T1000 (cell line): Measurements from ENCODE around the gene DEFB113.
"Not testable (repeated sequence)": the region's sequence is repeated elsewhere in the genome, so short reads cannot be mapped to it uniquely, and the experiment has no call there.

Experiments used
- DNase-seq: peaks from one replicate; lab custom pipeline; 2025; ENCODE audit warnings: mixed read lengths; lab: John Stamatoyannopoulos, UW

DEFB113 gene, protein sequence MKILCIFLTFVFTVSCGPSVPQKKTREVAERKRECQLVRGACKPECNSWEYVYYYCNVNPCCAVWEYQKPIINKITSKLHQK

DNA sequence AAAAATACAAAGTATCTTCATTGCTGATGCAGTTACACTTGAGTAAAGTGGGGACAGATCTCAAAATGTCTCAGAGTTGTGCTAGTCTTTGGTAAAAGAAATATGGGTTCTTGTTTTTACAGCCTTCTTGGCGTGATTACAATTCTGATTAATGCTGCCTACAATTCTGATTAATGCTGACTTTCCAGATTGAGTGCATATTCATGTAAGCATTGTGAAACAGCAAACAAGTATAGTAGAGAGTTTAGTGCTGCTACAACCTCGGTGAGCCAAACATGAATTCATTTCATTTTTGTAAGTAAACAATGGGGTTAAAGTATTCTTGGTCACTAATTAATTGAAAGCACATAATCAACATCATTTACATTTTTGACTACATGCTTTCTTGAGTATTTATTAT is at the start of gene DEFB113:
Gene DEFB113 (minus strand): TSS at position 21 of the 400 bp plus-strand sequence. CDS start 0 bp downstream, at position 21.
- no peak for DNase-seq

DNA sequence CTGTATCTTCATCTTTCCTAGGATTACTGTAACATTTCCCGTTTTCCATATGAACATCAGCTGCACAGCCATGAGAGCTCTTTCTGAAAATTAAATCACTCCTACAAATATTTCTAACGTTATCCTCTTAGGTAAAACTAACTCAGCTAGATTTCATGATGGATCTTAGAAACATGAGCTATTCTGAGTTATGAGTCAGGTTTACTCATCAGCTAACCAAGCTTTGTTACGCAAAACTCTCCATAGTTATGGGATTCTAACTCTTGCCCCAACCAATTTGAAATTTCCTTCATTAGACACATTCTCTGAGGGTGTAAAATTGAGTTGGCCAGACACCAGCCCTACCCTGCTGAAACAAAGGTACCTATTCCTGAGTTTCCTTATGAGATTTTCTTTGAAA is 38.4 kb upstream of the DEFB113 start:
- no peak for DNase-seq

DNA sequence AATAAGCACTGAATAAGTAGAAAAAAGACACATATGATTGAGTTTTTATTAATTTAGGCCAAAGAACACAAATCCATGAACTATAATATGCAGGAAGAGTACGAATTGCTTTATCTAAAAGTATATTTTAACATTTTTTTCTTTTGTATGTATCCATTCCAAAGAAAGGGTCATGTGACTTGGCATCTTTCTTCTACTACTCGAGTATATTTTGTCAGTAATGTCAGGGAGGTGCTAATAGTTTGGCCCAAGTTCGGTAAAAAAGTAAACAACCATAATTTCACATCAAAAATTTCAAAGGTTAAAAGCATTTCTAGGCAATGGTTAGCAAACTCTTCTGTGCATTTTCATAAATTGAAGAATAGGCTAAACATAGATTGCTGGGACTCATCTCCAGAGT is 33.7 kb upstream of the DEFB113 start:
- no peak for DNase-seq

DNA sequence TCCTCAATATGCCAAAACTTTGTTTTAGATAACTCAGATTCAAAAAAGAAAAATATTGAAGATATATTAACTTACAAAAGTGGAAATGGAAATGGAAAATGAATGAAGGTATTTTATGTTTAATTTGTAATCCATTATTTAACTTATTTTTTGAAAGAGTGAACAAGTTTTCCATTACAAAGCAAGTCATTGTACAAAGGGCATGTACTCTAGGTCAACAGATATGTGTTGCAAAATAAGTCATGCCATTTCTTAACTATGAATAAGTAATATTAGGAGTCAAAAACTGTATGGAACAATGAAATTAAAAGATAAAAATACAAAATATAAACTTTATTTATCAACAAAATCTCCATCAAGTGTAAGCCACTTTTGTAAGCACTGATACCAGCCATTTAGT is 25.9 kb upstream of the DEFB113 start:
- DNase-seq, result no peak

DNA sequence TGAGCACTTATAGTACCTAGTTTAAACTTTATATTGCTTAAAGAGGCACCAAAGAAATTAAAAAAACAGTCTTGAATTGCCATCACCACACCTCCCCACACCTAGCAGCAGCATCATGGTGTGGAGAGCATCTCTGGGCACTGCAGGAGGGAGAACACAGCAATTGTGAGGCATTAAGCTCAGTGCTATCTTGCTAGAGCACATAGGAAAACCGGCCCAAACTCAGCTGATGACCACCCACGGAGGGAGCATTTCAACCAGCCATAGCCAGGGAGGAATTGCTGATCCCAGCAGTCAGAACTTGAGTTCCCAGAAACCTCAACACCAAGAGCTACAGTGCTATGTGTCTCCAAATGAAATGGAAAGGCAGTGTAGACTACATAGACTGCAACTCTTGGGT is 19.5 kb upstream of the DEFB113 start:
- no peak for DNase-seq

DNA sequence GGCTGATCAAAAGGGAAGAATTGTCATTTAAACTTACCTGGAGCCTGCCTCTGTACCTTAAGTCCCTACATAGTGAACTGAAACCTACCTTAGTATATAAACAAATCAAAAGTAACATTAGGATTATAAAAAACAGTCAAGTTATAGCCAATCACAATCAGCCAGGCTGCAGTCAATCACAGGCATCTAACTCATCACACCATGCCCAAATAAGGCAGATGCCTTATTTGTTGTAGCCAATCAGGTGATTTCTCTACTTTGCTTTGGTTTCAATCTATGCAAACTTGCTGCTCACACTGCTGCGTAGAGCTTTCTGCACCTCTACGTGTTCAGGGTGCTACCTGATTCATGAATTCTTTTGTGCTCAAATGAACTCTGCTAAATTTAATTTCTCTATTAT is 18.3 kb upstream of the DEFB113 start:
- DNase-seq, result no peak

DNA sequence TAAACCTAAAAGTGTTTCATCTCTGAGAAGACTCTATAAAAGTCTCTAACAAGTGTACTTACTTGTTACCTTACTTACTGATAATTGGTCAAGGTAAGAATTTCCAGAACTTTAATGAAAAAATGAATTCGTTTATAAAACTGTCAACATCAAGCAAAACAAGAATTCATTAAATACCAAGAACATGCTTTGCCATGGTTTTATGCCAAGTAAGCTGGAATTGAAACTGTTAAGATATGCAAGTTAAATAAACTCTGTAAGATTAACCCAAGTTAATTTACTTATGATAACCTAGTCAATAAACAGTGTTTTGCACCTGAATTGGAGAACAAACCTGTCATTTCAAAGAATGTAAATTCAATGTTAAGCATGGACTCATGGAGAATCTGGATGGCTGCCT is 17.1 kb upstream of the DEFB113 start:
- no peak for DNase-seq

DNA sequence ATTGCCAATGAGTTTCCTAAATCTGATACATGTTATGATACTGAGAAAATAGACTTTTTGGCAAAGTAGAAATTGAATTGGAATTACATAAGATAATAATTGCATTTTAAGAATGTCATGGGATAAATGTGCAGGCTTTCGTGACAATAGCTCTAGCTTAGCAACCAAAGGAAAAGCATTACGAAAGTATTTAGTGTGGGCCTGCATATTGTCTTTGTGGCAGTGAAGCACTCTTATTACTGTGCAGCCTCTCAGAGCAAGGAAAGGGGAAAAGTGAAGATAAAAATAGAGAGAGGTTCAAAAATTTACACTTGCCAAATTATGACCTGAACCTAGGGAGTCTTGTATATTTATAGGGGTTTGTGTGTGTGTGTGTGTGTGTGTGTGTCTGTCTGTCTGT is 12.6 kb upstream of the DEFB113 start:
- no peak for DNase-seq

DNA sequence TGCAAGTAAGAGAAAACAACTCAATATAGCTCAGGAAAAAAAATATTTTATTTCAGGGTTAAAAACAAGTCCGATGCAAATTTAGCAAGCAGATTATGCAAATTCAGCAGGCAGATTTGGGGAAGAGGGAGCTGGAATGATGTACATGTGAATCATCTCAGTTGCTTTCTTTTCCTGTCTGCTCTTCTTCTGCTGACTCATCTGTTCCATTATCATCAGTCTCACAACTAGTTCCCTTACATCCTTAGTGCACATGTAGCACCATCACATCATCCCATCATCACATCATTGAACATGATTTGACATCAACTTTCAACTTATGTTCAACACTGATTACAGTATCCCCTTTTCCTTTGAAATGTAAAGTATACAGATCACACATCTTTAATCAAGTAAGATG is 11.5 kb upstream of the DEFB113 start:
- no peak for DNase-seq

DNA sequence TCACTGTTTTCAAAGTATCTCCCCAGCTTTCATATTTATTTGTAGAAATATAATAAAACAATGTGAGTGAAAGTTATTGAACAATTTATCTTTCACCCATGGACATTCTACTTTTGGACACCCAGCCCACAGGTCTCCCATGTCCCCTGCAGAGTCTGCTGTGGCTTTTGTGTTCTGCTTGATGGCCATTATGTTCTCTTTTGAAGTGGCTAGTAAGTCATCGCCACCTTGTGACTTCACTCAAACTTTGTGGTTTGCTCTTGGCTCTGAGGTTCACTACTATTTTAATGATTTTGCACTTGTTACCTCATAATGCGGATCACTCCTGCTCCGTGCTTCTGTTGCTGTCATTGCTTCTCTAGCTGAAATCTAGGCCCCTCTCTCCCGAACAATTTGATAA is 10.2 kb upstream of the DEFB113 start:
- DNase-seq, result no peak

DNA sequence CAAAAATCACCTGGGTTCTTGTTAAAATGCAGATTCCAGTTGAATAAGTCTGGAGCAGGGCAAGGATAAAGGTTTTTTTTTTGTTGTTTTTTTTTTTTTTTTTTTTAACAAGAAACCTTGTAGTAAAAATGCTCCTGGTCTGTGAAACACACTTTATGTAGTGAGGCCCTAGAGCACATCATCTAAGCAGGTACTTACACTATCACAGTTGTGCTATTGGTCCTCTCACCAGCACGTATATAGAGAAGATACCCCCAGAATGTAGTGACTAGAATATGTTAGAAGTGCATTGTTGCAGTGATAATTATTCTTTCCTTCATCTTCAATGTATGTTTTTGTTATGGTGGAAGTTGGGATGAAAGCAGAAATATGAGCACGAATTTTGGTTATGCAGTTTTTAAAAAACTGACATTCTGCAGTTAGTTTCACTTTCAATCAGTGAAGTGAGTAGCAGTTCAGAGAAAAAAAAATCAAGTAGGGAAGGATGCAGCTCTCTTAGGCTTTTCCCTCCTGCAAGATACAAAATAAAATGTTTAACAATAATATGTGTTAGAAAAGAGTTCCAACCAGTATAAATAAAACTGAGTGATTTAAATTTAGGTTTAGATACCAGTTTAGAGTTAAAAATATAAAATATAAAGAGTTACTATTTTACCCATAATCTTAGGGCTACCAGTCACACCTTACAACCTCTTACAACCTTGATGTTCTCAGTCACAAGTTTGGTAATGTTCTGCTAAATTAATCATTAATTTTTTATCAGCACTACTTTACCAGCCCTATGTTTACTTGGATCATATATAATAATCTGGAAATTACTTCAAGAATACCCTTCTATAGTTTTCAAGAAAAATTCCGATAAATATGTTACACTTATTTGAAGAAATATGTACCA is 9.2 kb upstream of the DEFB113 start:
- DNase-seq, result no peak

DNA sequence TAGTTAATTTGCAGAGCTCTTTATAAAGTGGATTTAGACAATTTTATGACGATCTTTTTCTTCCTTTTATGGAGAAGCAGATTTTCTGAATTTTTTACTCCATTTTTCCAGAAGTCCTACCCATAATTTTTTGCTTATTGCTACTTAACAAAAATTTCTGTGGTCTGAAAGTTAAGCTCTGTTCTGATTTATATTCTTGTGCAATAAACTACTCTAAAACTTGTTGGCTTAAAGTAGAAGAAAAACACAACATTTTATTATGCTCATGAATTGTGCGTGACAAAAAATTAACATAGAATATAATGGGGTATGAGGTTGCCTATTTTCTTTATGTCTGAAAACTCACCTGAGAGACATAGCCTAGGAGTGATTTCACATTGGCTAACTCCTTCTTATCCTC is 2.6 kb downstream of the DEFB113 start:
- DNase-seq, result no peak

DNA sequence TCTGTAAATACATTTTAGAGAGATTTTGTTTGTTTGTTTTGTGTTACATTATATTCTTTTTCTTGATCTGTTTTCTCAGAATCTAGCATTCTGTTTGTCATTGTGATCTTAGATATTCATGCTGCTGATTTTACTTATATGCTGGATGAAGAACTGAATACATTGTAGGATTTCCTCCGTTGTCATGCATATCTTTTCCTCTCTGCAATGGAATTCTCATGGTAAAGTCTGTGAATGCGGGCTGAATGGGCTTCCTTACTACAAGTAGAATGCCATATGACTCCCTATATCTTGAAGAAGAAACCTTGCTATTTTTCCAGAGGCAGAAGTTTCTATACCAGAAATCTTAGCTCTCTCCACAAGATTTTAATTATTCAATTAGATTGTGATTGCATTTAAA is 3.1 kb downstream of the DEFB113 start:
- DNase-seq, result no peak

DNA sequence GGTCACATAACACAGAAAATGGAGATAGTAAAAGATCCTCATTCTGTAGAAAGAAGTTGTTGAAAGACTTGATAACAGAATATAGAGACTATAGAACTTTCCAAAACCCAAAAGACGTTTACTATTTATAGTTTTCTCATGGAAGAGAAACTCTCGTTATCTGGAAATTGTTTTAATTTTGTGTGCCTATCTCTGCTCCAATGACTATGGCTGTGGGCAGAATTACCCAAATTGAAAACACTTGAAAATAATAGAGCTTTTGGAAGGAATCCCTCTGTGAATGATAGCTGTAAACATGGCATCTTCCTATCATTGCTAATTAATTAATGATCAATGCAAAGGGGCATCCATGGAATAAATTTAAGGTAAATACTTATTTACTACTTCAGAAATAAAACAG is 5.4 kb downstream of the DEFB113 start, which contains the start of gene DEFB114:
Gene DEFB114 (minus strand): TSS at position 101 of the 400 bp plus-strand sequence. CDS start 59 bp downstream, at position 42.
- DNase-seq, result no peak

DNA sequence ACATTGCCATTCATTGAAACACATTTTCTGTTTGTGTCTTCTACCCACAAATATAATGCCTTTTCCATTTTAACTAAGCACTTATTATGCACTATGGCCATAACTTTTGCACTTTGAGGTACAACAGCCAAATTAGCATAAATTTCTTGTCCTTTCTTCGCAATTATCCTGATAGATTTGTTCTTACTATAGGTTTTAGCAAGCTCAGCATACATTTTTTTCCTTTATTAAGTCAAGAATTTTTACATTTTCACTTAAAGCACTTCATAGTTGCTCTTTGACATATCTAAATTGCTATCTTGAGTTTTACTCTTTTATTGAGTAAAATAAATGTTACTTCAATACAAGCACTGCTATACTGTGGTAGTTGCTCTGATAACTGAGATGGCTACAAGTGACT is 11.2 kb downstream of the DEFB113 start:
- DNase-seq, result no peak

DNA sequence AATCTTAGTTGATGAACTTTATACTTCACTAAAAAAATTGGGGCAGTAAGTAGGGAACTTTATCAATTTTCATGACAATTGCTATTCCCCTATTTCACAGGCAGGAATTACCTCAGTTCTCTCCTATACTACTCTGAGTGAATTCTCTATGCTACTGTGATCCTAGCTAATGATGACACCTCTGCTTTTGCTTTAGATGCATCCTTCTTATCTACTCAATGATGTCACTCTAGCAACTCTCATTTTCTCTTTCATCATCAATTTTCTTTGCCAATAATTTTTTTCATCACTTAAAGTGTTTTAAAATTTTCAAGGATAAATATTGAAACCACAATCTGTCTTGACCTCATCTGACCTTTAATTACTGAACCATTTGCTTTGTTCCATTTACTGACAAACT is 13.6 kb downstream of the DEFB113 start:
- no peak for DNase-seq

DNA sequence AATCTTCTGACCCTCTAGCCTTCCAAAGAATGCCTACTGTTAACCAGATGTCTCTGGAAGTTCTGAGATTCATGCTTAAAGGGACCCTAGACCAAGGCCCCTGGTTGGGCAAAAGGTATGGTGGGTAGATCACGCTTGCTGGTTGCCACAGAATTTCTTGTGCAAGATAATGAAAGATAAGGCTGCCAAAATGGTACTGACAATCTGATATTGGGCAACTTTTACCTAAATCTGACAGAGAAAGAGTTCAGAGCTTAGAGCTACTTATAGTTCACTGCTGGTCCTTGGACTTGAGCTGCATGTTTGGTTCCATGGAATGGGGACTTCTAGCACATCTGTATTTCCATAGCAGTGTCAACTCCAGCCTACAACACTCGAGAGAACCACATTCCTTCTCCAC is 17.5 kb downstream of the DEFB113 start:
- no peak for DNase-seq

DNA sequence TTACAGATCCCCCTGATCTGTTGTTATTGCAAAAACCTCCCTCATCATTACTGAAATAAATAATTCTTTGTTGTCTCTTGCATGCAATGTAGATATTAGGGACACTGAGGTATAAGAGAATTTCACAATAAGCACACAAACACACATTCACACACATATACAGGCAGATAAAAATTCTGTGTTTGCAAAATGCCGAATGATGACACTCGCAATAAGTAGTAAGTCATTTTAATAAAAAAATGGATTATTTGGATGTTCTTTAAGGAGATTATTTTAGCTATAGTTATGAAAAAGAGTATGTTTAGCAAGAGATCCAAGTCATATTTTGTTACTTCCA is 19.0 kb downstream of the DEFB113 start:
- DNase-seq, result no peak

DNA sequence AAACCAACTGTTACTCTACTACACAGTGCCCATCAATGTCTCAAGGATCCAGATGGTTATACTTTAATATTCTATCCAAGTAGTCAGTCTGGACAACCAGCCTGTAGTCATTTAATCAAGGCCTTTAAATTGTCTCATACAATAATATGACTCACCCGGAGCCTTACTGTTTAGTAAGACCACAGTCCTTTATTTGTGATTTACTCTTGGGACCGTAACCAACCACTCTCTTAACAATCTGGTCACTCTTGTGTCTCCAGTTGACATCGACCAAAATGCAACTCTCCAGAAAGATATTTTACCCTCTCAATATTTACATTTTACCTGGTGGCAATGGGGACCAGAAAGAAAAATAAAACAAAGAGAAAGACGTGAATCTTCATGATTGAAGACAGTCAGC is 20.4 kb downstream of the DEFB113 start:
- no peak for DNase-seq

DNA sequence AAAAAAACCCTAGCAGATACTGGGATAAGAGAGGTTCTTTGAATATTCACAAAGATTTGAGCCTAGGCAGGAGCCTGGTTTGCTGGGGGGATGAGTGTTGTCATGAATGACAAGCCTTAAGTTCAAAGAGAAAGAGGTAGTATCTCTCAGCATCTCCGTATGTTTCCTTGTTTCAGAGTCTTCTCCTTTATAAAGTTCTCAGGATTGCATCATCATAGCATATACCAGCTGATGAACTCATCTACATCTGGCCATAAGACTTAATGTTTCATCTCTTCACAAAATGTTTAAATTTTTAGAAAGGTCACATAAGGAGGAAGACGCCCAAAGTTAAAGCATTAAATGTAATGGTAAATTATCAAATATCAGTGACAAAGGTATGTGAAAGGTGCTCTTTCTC is 22.6 kb downstream of the DEFB113 start:
- no peak for DNase-seq

DNA sequence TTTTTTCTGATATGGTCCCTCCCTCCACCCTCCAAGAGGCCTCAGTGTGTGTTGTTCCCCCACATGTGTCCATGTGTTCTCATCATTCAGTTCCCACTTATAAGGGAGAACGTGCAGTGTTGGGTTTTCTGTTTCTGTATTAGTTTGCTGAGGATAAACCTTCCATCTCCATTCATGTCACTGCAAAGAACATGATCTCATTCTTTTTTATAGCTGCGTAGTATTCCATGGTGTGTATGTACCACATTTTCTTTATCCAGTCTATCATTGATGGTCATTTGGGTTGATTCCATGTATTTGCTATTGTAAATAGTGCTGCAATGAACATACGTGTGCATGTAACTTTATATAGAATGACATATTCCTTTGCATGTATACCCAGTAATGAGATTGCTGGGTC is 25.4 kb downstream of the DEFB113 start:
- not testable (repeated sequence) for DNase-seq

DNA sequence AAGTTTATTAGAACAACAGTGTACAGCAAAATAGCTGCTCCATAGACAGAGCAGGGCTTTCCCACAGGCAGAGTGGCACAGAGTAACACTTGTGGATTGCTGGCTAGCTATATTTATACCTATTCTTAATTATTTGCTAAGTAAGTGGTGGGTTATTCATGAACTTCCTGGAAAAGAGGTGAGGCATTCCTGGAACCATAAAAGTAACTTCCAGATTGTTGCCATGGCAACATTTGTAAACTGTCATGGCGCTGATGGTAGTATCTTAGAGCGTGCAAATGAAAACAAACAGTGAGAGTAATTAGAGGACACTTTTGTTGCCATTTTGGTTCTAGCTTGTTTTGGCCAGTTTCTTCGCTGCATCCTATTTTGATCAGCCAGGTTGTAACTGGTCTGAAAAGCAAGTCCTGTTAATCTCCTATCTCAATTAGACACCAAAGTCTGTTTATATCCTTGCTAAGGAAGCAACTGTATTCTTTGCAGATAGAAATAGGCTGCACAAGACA is 29.4 kb downstream of the DEFB113 start:
- no peak for DNase-seq

DNA sequence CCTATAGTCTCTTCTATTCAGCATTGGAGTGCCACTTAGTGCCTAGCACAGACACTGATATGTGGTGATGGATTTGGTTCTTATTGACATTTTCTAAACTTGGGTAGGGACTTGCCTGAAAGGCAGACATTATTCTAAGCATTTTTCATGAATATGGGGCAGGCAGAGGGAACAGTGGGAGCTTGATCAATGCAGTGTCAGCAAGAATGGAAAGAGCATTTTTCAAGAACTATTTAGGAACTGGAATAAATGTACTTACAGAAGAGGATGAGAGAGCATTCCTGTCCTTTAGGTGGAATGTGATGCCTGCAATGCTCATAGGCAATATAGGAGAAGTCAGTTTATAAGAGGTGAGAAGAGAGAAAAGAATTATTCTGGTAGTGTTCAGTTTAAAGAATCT is 31.6 kb downstream of the DEFB113 start:
- DNase-seq, result no peak

DNA sequence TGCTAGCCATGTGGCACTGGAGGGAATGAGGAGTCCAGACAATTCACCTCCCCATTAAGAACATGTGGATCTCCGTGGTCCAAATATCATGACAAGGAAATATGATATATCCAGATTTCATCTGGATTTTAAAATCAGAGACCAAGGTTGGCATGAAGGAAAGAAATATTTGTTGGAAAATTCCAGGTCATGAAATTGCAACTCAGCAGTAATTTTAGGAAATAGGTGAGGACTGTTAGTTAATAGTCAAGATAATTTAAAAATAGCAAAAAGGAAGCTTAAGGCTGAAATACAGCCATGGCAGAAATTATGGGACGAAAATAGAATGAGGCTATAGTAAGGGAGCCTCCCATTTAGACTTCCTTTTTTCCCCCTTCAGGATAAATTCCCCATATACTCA is 32.4 kb downstream of the DEFB113 start:
- no peak for DNase-seq
